Vagina (tissue), 2 donors: ENCODE measurements around the gene GLT6D1. TPM values are rescaled to one million over a fixed set of nuclear protein-coding genes. Genes with fewer than 3 reads are reported as not detected.

ENCODE experiments used
- DNase-seq, 2 donors: peaks; one replicate each; pipeline ENCODE4 v3.0.0-alpha.2; 2017; ENCODE audit errors: extremely low spot score in 2 of 2
- H3K27ac ChIP-seq: fragments of 200-600 bp; sonication (generic); one replicate; pipeline ENCODE4 v1.5.1; 2019
- H3K27me3 ChIP-seq: fragments of 200-600 bp; sonication (generic); one replicate; pipeline ENCODE4 v1.5.1; 2019
- H3K36me3 ChIP-seq, 2 donors: fragments of 200-600 bp; sonication (generic); one replicate each; pipeline ENCODE4 v1.5.1; 2017 to 2019
- H3K4me1 ChIP-seq: fragments of 200-600 bp; sonication (generic); one replicate; pipeline ENCODE4 v1.5.1; 2019
- H3K4me3 ChIP-seq, 2 donors: fragments of 200-600 bp; sonication (generic); 1 replicate in 1 of 2; 2 replicates in 1 of 2; pipeline ENCODE4 v1.5.1; 2016 to 2019
- H3K9me3 ChIP-seq: fragments of 200-600 bp; sonication (generic); one replicate; pipeline ENCODE4 v1.5.1; 2019
- POLR2A ChIP-seq, 2 donors: fragments of 450-650 bp; IDR thresholded peaks; one replicate each; pipeline ENCODE4 v1.6.1; 2017; ENCODE audit warnings: antibody characterized with exemption in 2 of 2, mild to moderate bottlenecking in 2 of 2, moderate library complexity in 2 of 2
- POLR2AphosphoS5 ChIP-seq, 2 donors: sonication (generic); formaldehyde crosslinking; IDR thresholded peaks; one replicate each; pipeline ENCODE4 v1.9.0; 2017; ENCODE audit warnings: antibody characterized with exemption in 2 of 2, mild to moderate bottlenecking in 2 of 2, low read depth in 1 of 2; ENCODE audit not compliant: insufficient read depth in 1 of 2
- intact Hi-C: fragments of 100-400 bp; cut with DNase I; formaldehyde crosslinking; loops from one replicate; pipeline ENCODE4 v1.15.1; 2023
- total RNA-seq: library from RNA; depleted of rRNA; stranded (reverse); fragments of >200 nt; gene quantifications from one replicate; pipeline ENCODE4 v1.2.3, GENCODE V29; 2016
- TF ChIP-seq, protein P1 (sequence below), 3 experiments: fragments of 450-650 bp in 2 of 3; fragments of 200-600 bp in 1 of 3; sonication (generic) in 1 of 3; IDR thresholded peaks; one replicate each; pipeline ENCODE4 v1.5.1; 2017 to 2019; ENCODE audit warnings: antibody characterized with exemption in 3 of 3, mild to moderate bottlenecking in 2 of 3, moderate library complexity in 2 of 3

GLT6D1 gene
- total RNA-seq, 1 donor from 2014 or later: not detected

DNA sequence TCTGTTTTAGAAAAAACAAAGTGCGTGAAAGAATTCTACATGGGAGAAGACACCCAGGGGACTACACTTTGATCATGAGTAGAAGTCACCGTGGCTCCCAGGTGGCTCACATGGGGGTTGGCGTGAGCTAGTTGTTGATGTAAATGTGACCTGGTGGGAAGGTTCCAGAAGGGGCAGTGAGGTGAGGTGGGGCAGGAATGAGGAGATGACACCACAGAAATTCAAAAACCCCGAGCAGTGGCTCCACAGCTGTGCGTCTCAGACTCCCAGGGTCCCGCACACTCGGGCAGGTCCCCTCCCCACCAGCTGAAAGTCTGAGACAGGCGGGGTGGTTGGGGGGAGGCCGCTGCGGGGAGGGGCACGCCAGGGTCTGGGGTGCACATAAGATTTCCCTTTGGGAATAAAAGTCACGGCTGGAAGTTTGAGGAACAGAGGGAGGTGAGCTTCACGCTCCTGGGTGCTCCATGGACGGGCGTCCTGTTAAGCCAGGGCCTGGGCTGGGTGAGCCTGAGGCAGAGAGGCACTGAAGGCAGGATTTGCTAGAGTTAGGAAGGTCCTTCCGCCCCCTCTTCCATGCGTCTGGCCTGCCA lies 29.9 kb downstream of the GLT6D1 start:
- no peaks in the 10 kb centered on the region for H3K27me3 ChIP-seq
- H3K4me1 ChIP-seq: no peaks in the 10 kb centered on the region
- no peak overlapping the region for H3K27ac ChIP-seq
- no peaks in the 10 kb centered on the region for H3K9me3 ChIP-seq
- H3K36me3 ChIP-seq: no peaks in the 10 kb centered on the region
- intact Hi-C loops: no loop called here
- peak in 1 of 2 donors; percentile 70 for DNase-seq
- no peak overlapping the region for H3K4me3 ChIP-seq
- TF ChIP-seq, protein P1, sequence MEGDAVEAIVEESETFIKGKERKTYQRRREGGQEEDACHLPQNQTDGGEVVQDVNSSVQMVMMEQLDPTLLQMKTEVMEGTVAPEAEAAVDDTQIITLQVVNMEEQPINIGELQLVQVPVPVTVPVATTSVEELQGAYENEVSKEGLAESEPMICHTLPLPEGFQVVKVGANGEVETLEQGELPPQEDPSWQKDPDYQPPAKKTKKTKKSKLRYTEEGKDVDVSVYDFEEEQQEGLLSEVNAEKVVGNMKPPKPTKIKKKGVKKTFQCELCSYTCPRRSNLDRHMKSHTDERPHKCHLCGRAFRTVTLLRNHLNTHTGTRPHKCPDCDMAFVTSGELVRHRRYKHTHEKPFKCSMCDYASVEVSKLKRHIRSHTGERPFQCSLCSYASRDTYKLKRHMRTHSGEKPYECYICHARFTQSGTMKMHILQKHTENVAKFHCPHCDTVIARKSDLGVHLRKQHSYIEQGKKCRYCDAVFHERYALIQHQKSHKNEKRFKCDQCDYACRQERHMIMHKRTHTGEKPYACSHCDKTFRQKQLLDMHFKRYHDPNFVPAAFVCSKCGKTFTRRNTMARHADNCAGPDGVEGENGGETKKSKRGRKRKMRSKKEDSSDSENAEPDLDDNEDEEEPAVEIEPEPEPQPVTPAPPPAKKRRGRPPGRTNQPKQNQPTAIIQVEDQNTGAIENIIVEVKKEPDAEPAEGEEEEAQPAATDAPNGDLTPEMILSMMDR (IDR thresholded peaks at IDR 0.05): no peak
- TF ChIP-seq POLR2A (IDR thresholded peaks at IDR 0.05) (no peak), POLR2AphosphoS5 (IDR thresholded peaks at IDR 0.05; ENCODE audit: insufficient read depth in 1 of 2, low read depth in 1 of 2) (no peak)

DNA sequence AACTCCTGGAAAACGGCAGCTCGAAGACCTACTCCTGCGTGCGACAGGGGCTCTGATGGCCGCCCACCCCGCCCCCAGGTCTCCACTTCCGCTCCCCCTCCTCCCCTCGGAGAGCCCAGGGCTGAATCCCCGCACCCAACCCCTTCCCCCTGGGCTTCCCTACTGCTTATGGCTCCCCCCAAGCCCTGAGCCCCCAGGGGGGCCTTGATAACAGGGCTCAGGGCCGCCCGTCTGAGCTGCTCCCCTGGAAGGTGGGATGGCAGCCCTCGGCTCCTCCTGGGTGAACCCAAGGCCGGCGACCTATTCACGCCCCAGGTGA lies 30.4 kb downstream of the GLT6D1 start:
- H3K27ac ChIP-seq: no peak overlapping the region
- H3K4me3 ChIP-seq: no peak overlapping the region
- TF ChIP-seq POLR2A (IDR thresholded peaks at IDR 0.05): no peak
- TF ChIP-seq, protein P1 (IDR thresholded peaks at IDR 0.05): no peak
- TF ChIP-seq POLR2AphosphoS5 (IDR thresholded peaks at IDR 0.05; ENCODE audit: insufficient read depth in 1 of 2, low read depth in 1 of 2): no peak
- no peaks in the 10 kb centered on the region for H3K27me3 ChIP-seq
- no peaks in the 10 kb centered on the region for H3K9me3 ChIP-seq
- no peaks in the 10 kb centered on the region for H3K4me1 ChIP-seq
- no peaks in the 10 kb centered on the region for H3K36me3 ChIP-seq
- DNase-seq: no peak
- intact Hi-C loops: no loop called here

DNA sequence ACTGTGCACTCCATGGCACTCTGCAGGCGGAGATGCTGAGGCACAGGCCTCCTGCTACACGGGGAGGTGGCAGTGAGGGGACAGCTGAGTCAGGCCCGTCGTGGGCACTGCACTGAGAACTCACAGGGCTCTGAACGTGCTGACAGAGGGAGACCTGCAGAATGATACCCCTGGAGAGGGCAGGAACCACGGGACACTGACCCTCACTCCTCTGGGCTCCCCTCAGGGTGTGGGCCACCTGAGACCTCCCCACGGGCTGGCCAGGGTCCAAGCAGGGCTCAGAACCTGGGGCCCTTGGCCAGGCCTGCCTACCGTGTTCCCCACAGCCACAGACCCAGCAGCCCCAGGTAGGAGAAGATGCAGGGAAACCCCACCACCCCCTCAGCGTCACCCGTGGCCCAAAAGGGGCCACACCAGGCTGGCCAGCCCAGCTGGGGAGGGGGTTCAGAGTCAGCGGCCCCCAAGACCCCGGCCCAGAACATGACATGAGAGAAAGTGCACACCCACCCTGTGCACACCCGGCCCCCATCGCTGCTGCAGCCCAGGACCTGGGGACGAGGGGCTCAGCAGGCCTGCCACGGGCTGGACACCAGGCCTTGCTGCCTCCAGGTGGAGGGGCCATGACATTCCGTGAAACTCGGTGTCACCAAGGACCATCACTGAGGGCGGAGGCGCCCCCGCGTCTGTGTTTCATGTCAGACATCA lies 30.9 kb downstream of the GLT6D1 start:
- intact Hi-C loops: no loop called here

DNA sequence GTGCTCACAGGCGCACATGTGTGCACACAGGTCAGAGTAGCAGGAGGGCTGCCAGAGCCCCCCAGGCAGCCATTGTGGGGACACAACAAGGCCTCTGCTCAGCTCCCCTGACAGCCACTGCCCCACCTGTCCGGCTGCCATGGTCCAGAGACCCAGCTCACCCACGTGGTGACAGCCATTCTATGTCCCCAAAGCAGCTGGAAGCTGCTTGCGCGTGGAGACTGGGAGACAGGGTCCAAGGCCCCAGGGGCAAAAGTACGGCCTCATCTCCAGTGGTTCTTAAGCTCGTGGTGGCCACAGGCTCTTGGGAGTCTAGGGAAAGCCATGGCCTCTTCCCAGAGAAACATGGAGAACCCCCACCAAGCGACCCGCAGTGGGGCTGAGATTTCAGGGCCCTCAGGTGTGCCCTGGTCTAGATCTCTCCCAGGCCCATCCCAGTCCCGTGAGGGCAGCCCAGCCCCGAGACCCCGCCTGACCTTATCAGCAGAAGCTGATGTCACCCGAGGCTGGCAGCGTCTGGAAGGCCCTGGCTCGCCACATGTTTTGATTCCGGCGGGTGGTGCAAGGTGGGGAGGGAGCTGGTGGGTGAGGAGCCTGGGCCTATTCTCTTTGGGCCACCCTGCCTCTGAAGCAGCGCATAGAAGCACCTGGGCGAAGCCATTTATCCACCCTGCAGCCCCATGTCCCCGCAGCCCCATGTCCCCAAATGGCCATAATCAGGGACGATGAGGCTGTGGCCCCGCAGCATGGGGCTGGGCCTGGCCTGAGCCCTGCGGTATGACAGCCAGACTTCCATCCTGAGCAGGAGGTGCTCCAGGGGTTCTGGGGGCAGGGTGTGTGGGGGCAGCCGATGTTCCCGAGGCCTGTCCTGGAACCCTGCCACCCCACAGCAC lies 31.7 kb downstream of the GLT6D1 start:
- intact Hi-C loops: no loop called here
- no peaks in the 10 kb centered on the region for H3K4me1 ChIP-seq
- peak; percentile 64 to 81 for DNase-seq
- H3K4me3 ChIP-seq: no peak overlapping the region
- TF ChIP-seq POLR2A (IDR thresholded peaks at IDR 0.05) (no peak), POLR2AphosphoS5 (IDR thresholded peaks at IDR 0.05; ENCODE audit: insufficient read depth in 1 of 2, low read depth in 1 of 2) (no peak)
- TF ChIP-seq, protein P1 (IDR thresholded peaks at IDR 0.05): no peak
- no peaks in the 10 kb centered on the region for H3K36me3 ChIP-seq
- no peaks in the 10 kb centered on the region for H3K9me3 ChIP-seq
- no peak overlapping the region for H3K27ac ChIP-seq
- no peaks in the 10 kb centered on the region for H3K27me3 ChIP-seq

More for the DNA sequence above, 30.9 kb downstream of the GLT6D1 start:
- Histone ChIP-seq H3K36me3 (no peaks in the 10 kb centered on the region), H3K4me3 (no peak overlapping the region), H3K27me3 (no peaks in the 10 kb centered on the region), H3K4me1 (no peaks in the 10 kb centered on the region), H3K27ac (no peak overlapping the region), H3K9me3 (no peaks in the 10 kb centered on the region)
- TF ChIP-seq, protein P1 (IDR thresholded peaks at IDR 0.05): no peak
- no peak for TF ChIP-seq POLR2AphosphoS5 (IDR thresholded peaks at IDR 0.05; ENCODE audit: insufficient read depth in 1 of 2, low read depth in 1 of 2)
- TF ChIP-seq POLR2A (IDR thresholded peaks at IDR 0.05): no peak
- DNase-seq: peak; percentile 75 to 91
